ENCODE results near the gene NEUROG2. TPM values are rescaled to one million over a fixed set of nuclear protein-coding genes. Genes with fewer than 3 reads are reported as not detected.

Gene NEUROG2
- total and polyA plus RNA-seq, 9 of the 15 experiments (the other 6 are each of a cell fraction or from before 2014, with no cell fraction given) = 0.07 TPM; not detected in 7

GRCh38 chr4:112562254-112562879 lies 46.4 kb upstream of the NEUROG2 start (continued):
- TF ChIP-seq ZNF407 (IDR thresholded peaks at IDR 0.05; ENCODE audit: low read depth) (no peak), ZNF609 (CRISPR knock-in tag; IDR thresholded peaks at IDR 0.05; ENCODE audit: borderline replicate concordance) (no peak)

Data from K562 (cell line).